GM12892 (cell line): ENCODE results near the gene NAT16.

ENCODE experiments used
- POLR2A ChIP-seq: IDR thresholded peaks from 2 replicates; pipeline ENCODE4 v1.6.1; 2011; ENCODE audit warnings: low read depth, low read length, control low read depth
- TAF1 ChIP-seq: IDR thresholded peaks from 2 replicates; pipeline ENCODE4 v1.6.1; 2011; ENCODE audit warnings: low read depth, mild to moderate bottlenecking, control low read depth, low read length, borderline replicate concordance

DNA sequence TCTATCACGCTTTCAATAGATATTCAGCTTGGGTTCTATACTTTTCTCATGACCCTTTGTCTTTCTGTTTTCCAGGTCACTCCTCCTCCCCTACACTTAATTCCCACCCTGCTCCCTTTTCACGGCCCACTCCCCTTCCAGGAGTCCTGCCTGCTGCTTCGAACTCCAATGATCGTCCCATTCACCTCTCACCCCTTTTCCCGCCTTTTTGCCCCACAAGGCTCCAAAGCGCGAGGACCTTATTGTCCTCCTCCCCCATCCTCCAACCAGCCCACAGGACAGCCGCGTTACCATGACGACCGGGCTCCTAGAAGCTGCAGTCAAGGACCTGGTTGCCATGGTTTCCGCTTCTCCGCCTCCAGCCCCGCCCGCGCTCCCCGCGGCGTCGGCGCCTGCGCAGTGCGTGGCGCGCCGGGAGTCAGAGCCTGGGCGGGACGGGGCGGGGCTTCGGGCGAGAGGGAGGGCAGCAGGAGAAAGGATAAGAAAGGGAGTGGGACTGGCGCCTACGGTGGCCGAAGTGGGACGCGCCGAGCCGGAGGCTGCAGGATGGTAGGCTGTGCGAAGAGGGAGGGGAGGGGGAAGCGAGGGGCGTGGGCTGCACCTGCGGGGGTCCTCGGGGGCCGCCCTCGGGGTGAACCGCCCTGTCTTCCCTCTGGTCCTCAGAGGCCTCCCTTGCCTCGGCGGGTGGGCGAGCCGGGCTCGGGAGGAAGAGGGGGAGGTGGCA lies 26.0 kb downstream of the NAT16 start, which contains the start of gene AP1S1:
- no peak for TF ChIP-seq TAF1
- no peak for TF ChIP-seq POLR2A
